Activated CD4-positive, alpha-beta memory T cell treated with anti-CD3 and anti-CD28 coated beads for 36 hours (primary cell): ENCODE data around the gene UPK3BL1. TPM values are rescaled to one million over a fixed set of nuclear protein-coding genes. Genes with fewer than 3 reads are reported as not detected.
"Not testable (repeated sequence)": the region's sequence is repeated elsewhere in the genome, so short reads cannot be mapped to it uniquely, and the experiment has no call there.

Source experiments
- CTCF ChIA-PET: fragments of 350-600 bp; sonication (Branson Sonifier 250); formaldehyde crosslinking; loops from one replicate; lab custom pipeline; 2021; ENCODE audit warnings: antibody characterized with exemption, inconsistent platforms; lab: Charles Lee
- POLR2A ChIA-PET: fragments of 350-600 bp; sonication (Branson Sonifier 250); formaldehyde crosslinking; loops from one replicate; lab custom pipeline; 2021; ENCODE audit warnings: antibody characterized with exemption; lab: Charles Lee
- DNase-seq: peaks from one replicate; pipeline ENCODE4 v3.0.0-alpha.2; 2020
- H3K27ac Mint-ChIP-seq: one replicate; pipeline ENCODE4 v1.8.0; 2021; ENCODE audit warnings: mixed read lengths
- H3K27me3 Mint-ChIP-seq: one replicate; pipeline ENCODE4 v1.8.0; 2021; ENCODE audit warnings: mixed read lengths
- H3K36me3 Mint-ChIP-seq: one replicate; pipeline ENCODE4 v1.8.0; 2021; ENCODE audit warnings: mixed read lengths
- H3K4me1 Mint-ChIP-seq: one replicate; pipeline ENCODE4 v1.8.0; 2021; ENCODE audit warnings: low read depth, mixed read lengths
- H3K4me3 Mint-ChIP-seq: one replicate; pipeline ENCODE4 v1.8.0; 2021; ENCODE audit warnings: mild to moderate bottlenecking, mixed read lengths
- H3K9me3 Mint-ChIP-seq: one replicate; pipeline ENCODE4 v1.8.0; 2021; ENCODE audit warnings: mixed read lengths
- intact Hi-C: fragments of 100-400 bp; cut with micrococcal nuclease; formaldehyde crosslinking; loops from one replicate; pipeline ENCODE4 v1.15.1; 2023
- total RNA-seq, 2 experiments: library from RNA; stranded (reverse); gene quantifications; one replicate each; pipeline ENCODE4 v1.2.3, GENCODE V29; 2021

The UPK3BL1 gene
- total RNA-seq, 2 experiments from 2014 or later, result 9.0 to 9.6 TPM

GRCh38 chr7:102593637-102594334 lies 48.8 kb downstream of the UPK3BL1 start:
- POLR2A ChIA-PET, CTCF ChIA-PET, DNase-seq, H3K27me3 Mint-ChIP-seq, H3K27ac Mint-ChIP-seq, H3K4me1 Mint-ChIP-seq, H3K4me3 Mint-ChIP-seq, intact Hi-C loops, H3K9me3 Mint-ChIP-seq, H3K36me3 Mint-ChIP-seq: not testable (repeated sequence)

DNA sequence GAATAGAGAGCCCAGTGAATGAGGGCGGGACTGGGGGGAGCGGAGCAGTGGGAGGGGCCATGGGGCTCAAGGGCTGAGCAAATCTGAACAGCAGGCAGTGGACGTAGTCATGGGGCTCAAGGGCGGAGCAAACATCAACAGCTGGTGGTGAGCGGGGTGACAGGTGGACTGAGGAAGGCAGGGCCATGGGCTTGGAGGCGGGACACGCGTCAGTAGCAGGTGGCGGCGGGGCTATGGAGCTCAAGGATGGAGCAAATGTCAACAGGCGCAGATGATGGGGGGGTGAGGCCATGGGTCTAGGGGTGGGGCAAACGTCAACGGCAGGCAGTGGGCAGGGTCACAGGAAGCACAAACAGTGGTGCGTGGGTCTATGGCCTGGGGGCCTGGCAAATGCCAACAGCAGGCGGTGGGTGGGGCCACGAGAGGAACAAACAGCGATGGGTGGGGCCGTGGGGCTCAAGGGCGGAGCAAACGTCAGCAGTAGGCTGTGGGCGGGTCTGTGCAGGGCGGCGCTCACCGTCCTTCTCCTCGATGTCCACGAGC lies 50.0 kb downstream of the UPK3BL1 start:
- H3K4me3 Mint-ChIP-seq, POLR2A ChIA-PET, H3K9me3 Mint-ChIP-seq, H3K4me1 Mint-ChIP-seq, H3K36me3 Mint-ChIP-seq, intact Hi-C loops, CTCF ChIA-PET, H3K27ac Mint-ChIP-seq, H3K27me3 Mint-ChIP-seq: not testable (repeated sequence)
- peak; percentile 43 for DNase-seq

GRCh38 chr7:102589857-102590256 lies 52.7 kb downstream of the UPK3BL1 start:
- H3K27ac Mint-ChIP-seq, CTCF ChIA-PET, H3K27me3 Mint-ChIP-seq, H3K9me3 Mint-ChIP-seq, H3K36me3 Mint-ChIP-seq, H3K4me3 Mint-ChIP-seq, POLR2A ChIA-PET, intact Hi-C loops, DNase-seq, H3K4me1 Mint-ChIP-seq: not testable (repeated sequence)

Other genes with a start within 250 kb of the UPK3BL1 start
- gene PRKRIP1, start 246.4 kb downstream of the UPK3BL1 start, total RNA-seq, result 10 to 100 TPM; 20.8 to 22.6 TPM
- gene ORAI2, start 209.2 kb downstream of the UPK3BL1 start, total RNA-seq, result 10 to 100 TPM; 28.7 to 31.5 TPM
- 1 to 10 TPM; 7.7 to 7.8 TPM for gene ALKBH4, start 177.9 kb downstream of the UPK3BL1 start, total RNA-seq
- 10 to 100 TPM; 16.4 to 20.0 TPM for gene LRWD1, start 177.8 kb downstream of the UPK3BL1 start, total RNA-seq
- gene POLR2J, start 163.9 kb downstream of the UPK3BL1 start, total RNA-seq, result 10 to 100 TPM; 44.4 to 44.7 TPM
- 10 to 100 TPM; 10.2 to 10.4 TPM for gene RASA4B, start 125.0 kb downstream of the UPK3BL1 start, total RNA-seq
- 1 to 10 TPM; 5.8 to 8.2 TPM for gene UPK3BL2, start 99.1 kb downstream of the UPK3BL1 start, total RNA-seq
- not detected for gene SPDYE2, start 91.6 kb downstream of the UPK3BL1 start, total RNA-seq
- gene POLR2J3, start 70.2 kb downstream of the UPK3BL1 start, total RNA-seq, result 10 to 100 TPM; 16.6 to 19.2 TPM
- 10 to 100 TPM; 25.2 to 26.8 TPM for gene RASA4, start 26.0 kb downstream of the UPK3BL1 start, total RNA-seq
- not detected for gene SPDYE2B, start 7.5 kb upstream of the UPK3BL1 start, total RNA-seq
- gene POLR2J2, start 28.9 kb upstream of the UPK3BL1 start, total RNA-seq, result 1 to 10 TPM; 4.5 to 5.0 TPM
- gene FAM185A, start 106.2 kb upstream of the UPK3BL1 start, total RNA-seq, result 1 to 10 TPM; 4.6 to 7.6 TPM